Measurements from ENCODE around the gene PGLYRP1.

- TF ChIP-seq, protein P1, sequence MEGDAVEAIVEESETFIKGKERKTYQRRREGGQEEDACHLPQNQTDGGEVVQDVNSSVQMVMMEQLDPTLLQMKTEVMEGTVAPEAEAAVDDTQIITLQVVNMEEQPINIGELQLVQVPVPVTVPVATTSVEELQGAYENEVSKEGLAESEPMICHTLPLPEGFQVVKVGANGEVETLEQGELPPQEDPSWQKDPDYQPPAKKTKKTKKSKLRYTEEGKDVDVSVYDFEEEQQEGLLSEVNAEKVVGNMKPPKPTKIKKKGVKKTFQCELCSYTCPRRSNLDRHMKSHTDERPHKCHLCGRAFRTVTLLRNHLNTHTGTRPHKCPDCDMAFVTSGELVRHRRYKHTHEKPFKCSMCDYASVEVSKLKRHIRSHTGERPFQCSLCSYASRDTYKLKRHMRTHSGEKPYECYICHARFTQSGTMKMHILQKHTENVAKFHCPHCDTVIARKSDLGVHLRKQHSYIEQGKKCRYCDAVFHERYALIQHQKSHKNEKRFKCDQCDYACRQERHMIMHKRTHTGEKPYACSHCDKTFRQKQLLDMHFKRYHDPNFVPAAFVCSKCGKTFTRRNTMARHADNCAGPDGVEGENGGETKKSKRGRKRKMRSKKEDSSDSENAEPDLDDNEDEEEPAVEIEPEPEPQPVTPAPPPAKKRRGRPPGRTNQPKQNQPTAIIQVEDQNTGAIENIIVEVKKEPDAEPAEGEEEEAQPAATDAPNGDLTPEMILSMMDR (IDR thresholded peaks at IDR 0.05; ENCODE audit: low read depth, low read length, missing input control): no peak
- TF ChIP-seq GABPA (IDR thresholded peaks at IDR 0.05 in 1 of 2, conservative IDR thresholded peaks at IDR 0.05 in 1 of 2) (no peak), HNF4G (IDR thresholded peaks at IDR 0.05) (no peak), TAF1 (conservative IDR thresholded peaks at IDR 0.05) (no peak), YY1 (IDR thresholded peaks at IDR 0.05) (no peak), SP1 (IDR thresholded peaks at IDR 0.05) (no peak), RAD21 (IDR thresholded peaks at IDR 0.05) (no peak), REST (IDR thresholded peaks at IDR 0.05) (no peak), NR2F2 (IDR thresholded peaks at IDR 0.05) (no peak), ATF3 (IDR thresholded peaks at IDR 0.05) (no peak), RXRA (IDR thresholded peaks at IDR 0.05) (no peak)
- TF ChIP-seq, protein P2, sequence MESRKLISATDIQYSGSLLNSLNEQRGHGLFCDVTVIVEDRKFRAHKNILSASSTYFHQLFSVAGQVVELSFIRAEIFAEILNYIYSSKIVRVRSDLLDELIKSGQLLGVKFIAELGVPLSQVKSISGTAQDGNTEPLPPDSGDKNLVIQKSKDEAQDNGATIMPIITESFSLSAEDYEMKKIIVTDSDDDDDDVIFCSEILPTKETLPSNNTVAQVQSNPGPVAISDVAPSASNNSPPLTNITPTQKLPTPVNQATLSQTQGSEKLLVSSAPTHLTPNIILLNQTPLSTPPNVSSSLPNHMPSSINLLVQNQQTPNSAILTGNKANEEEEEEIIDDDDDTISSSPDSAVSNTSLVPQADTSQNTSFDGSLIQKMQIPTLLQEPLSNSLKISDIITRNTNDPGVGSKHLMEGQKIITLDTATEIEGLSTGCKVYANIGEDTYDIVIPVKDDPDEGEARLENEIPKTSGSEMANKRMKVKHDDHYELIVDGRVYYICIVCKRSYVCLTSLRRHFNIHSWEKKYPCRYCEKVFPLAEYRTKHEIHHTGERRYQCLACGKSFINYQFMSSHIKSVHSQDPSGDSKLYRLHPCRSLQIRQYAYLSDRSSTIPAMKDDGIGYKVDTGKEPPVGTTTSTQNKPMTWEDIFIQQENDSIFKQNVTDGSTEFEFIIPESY (IDR thresholded peaks at IDR 0.05): no peak
- TF ChIP-seq, protein P3, sequence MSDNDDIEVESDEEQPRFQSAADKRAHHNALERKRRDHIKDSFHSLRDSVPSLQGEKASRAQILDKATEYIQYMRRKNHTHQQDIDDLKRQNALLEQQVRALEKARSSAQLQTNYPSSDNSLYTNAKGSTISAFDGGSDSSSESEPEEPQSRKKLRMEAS (IDR thresholded peaks at IDR 0.05): no peak
Measured at GRCh38 chr19:46033401-46033800, 10.5 kb upstream of the PGLYRP1 start.

All from liver (tissue), 3 donors.